Panc1 (cell line): Measurements from ENCODE around the gene PAX4. TPM values are rescaled to one million over a fixed set of nuclear protein-coding genes. Genes with fewer than 3 reads are reported as not detected.

Experiments used
- ATAC-seq: fragments of 200-7000 bp; cut with Tn5 transposase; 2 replicates; pipeline ENCODE4 v1.9.1; 2020; ENCODE audit warnings: mild to moderate bottlenecking, moderate library complexity
- BruUV-seq: library from RNA; stranded (reverse); fragments of 400-500 nt; replicated peaks from 2 replicates; lab custom pipeline; 2021; lab: Mats Ljungman, UMichigan
- CTCF ChIA-PET: fragments of 300-600 bp; sonication (Branson Sonifier 250); formaldehyde crosslinking; loops from one replicate; lab custom pipeline; 2022; ENCODE audit warnings: antibody characterized with exemption; lab: Charles Lee
- POLR2A ChIA-PET: fragments of 300-600 bp; sonication (Branson Sonifier 250); formaldehyde crosslinking; loops from one replicate; lab custom pipeline; 2022; ENCODE audit warnings: antibody characterized with exemption; lab: Charles Lee
- DNase-seq: peaks from one replicate; pipeline ENCODE4 v3.0.0-alpha.2; 2010; ENCODE audit warnings: low read depth, low spot score
- H3K27ac ChIP-seq: 2 replicates; pipeline ENCODE4 v1.5.1; 2011; ENCODE audit warnings: mild to moderate bottlenecking, low read length, inconsistent platforms
- H3K27me3 ChIP-seq: fragments of 200-500 bp; sonication (Bioruptor generic); 2 replicates; pipeline ENCODE4 v1.6.0; 2014; ENCODE audit warnings: low read length, inconsistent platforms; ENCODE audit not compliant: control insufficient read depth, insufficient read depth
- H3K36me3 ChIP-seq: fragments of 200-500 bp; sonication (Bioruptor generic); 2 replicates; pipeline ENCODE4 v1.5.1; 2014; ENCODE audit warnings: inconsistent platforms, mild to moderate bottlenecking, low read length, moderate library complexity; ENCODE audit not compliant: control insufficient read depth, insufficient read depth
- H3K4me1 ChIP-seq: 2 replicates; pipeline ENCODE4 v1.5.1; 2011; ENCODE audit warnings: inconsistent platforms, mild to moderate bottlenecking, low read length, moderate library complexity; ENCODE audit not compliant: control insufficient read depth, insufficient read depth
- H3K4me3 ChIP-seq, 2 experiments: 2 replicates each; pipeline ENCODE4 v1.5.1; 2011 to 2012; ENCODE audit warnings: low read depth in 2 of 2, low read length in 2 of 2, mild to moderate bottlenecking in 2 of 2, inconsistent platforms in 1 of 2, moderate library complexity in 1 of 2
- H3K9me3 ChIP-seq: fragments of 200-500 bp; sonication (Bioruptor generic); 2 replicates; pipeline ENCODE4 v1.5.1; 2014; ENCODE audit warnings: low read depth, mild to moderate bottlenecking, inconsistent platforms, low read length, moderate library complexity; ENCODE audit not compliant: control insufficient read depth, insufficient read depth
- CTCF ChIP-seq: fragments of 450-650 bp; IDR thresholded peaks from 2 replicates; pipeline ENCODE4 v1.5.1; 2017; ENCODE audit warnings: mild to moderate bottlenecking
- POLR2AphosphoS5 ChIP-seq: IDR thresholded peaks from 2 replicates; pipeline ENCODE4 v1.6.1; 2012; ENCODE audit warnings: mild to moderate bottlenecking, low read depth, low read length, moderate library complexity
- REST ChIP-seq, 2 experiments: IDR thresholded peaks; 2 replicates each; pipeline ENCODE4 v1.6.1; 2011 to 2012; ENCODE audit warnings: low read depth in 2 of 2, control low read depth in 1 of 2, low read length in 1 of 2, mild to moderate bottlenecking in 1 of 2, moderate library complexity in 1 of 2; ENCODE audit not compliant: insufficient read depth in 1 of 2
- SIN3A ChIP-seq: IDR thresholded peaks from 2 replicates; pipeline ENCODE4 v1.6.1; 2012; ENCODE audit warnings: low read depth, mild to moderate bottlenecking, low read length, moderate library complexity, borderline replicate concordance; ENCODE audit not compliant: insufficient read depth
- TCF7L2 ChIP-seq: IDR thresholded peaks from 2 replicates; pipeline ENCODE4 v1.6.1; 2011; ENCODE audit warnings: mild to moderate bottlenecking, low read depth, low read length, inconsistent platforms
- in situ Hi-C: cut with HindIII; loops from 2 replicates; pipeline ENCODE4 v1.10.0; 2016; ENCODE audit warnings: low sequenced_read_pairs, low pct_unique_long_range_greater_than_20kb
- intact Hi-C: fragments of 100-400 bp; cut with micrococcal nuclease; formaldehyde crosslinking; loops from one replicate; pipeline ENCODE4 v1.10.0; 2022; ENCODE audit not compliant: unreplicated experiment
- total RNA-seq: library from RNA; stranded (reverse); gene quantifications from one replicate; pipeline ENCODE4 v1.2.1, GENCODE V29; 2021; ENCODE audit not compliant: unreplicated experiment

PAX4 gene
- total RNA-seq, 1 experiment from 2014 or later, result not detected

- BruUV-seq, result no TSS peak
- no peaks in the 10 kb centered on the region for H3K4me1 ChIP-seq
- no peaks in the 10 kb centered on the region for H3K27me3 ChIP-seq
- ATAC-seq (no peak), DNase-seq (no peak)
- no peak overlapping the region for H3K27ac ChIP-seq
- ChIA-PET POLR2A (no interaction called here), CTCF (no interaction called here)
- intact Hi-C loops (no loop called here), in situ Hi-C loops (no loop called here)
- H3K9me3 ChIP-seq, result no peaks in the 10 kb centered on the region
- no peaks in the 10 kb centered on the region for H3K36me3 ChIP-seq
- TF ChIP-seq TCF7L2 (no peak), POLR2AphosphoS5 (no peak), CTCF (no peak), SIN3A (no peak), REST (IDR thresholded peaks at IDR 0.05; ENCODE audit: insufficient read depth in 1 of 2, low read depth in 2 of 2, low read length in 1 of 2) (no peak)
- no peak overlapping the region for H3K4me3 ChIP-seq
These were observed 26.5 kb upstream of the PAX4 start for GRCh38 chr7:127644484-127644883.

GRCh38 chr7:127638197-127638596, 20.3 kb upstream of the PAX4 start:
- 0 out of 2 replicates have a peak, but pooled peaks cover 2% of the 10 kb centered on the region for H3K27me3 ChIP-seq
- ATAC-seq (no peak), DNase-seq (no peak)
- CTCF ChIA-PET, result no interaction called here
- no peaks in the 10 kb centered on the region for H3K9me3 ChIP-seq
- no TSS peak for BruUV-seq
- H3K4me3 ChIP-seq, result no peak overlapping the region
- POLR2A ChIA-PET, result no interaction called here
- in situ Hi-C loops (no loop called here), intact Hi-C loops (no loop called here)
- no peaks in the 10 kb centered on the region for H3K4me1 ChIP-seq
- no peak overlapping the region for H3K27ac ChIP-seq
- no peak for TF ChIP-seq TCF7L2
- TF ChIP-seq SIN3A, result no peak
- TF ChIP-seq CTCF, result no peak
- TF ChIP-seq POLR2AphosphoS5, result no peak
- TF ChIP-seq REST (IDR thresholded peaks at IDR 0.05; ENCODE audit: insufficient read depth in 1 of 2, low read depth in 2 of 2, low read length in 1 of 2), result no peak
- no peaks in the 10 kb centered on the region for H3K36me3 ChIP-seq
